PFSK-1 (cell line): ENCODE data around the gene KLF6.

Experiments
- FOXP2 ChIP-seq: optimal IDR thresholded peaks from 2 replicates; pipeline ENCODE3; 2011; ENCODE audit warnings: borderline replicate concordance, control low read depth, inconsistent platforms; ENCODE audit not compliant: insufficient read depth; ENCODE audit errors: extremely low read length, extremely low read depth
- POLR2AphosphoS5 ChIP-seq: IDR thresholded peaks from 2 replicates; pipeline ENCODE4 v1.6.1; 2012; ENCODE audit warnings: low read depth, mild to moderate bottlenecking, control low read depth, low read length, moderate library complexity
- SIN3A ChIP-seq: IDR thresholded peaks from 2 replicates; pipeline ENCODE4 v1.6.1; 2012; ENCODE audit warnings: mild to moderate bottlenecking, low read length, moderate library complexity, borderline replicate concordance; ENCODE audit not compliant: insufficient read depth
- TAF1 ChIP-seq: IDR thresholded peaks from 2 replicates; pipeline ENCODE4 v1.6.1; 2012; ENCODE audit warnings: low read length, control low read depth, borderline replicate concordance; ENCODE audit not compliant: insufficient read depth
- TF ChIP-seq, protein P1 (sequence below), 2 experiments: IDR thresholded peaks; 2 replicates each; pipeline versions ENCODE4 v1.6.1 to v1.8.0; 2011 to 2012; ENCODE audit warnings: low read depth in 2 of 2, low read length in 2 of 2, control low read depth in 1 of 2, inconsistent platforms in 1 of 2, mild to moderate bottlenecking in 1 of 2, moderate library complexity in 1 of 2; ENCODE audit not compliant: insufficient read depth in 1 of 2

The KLF6 gene

DNA sequence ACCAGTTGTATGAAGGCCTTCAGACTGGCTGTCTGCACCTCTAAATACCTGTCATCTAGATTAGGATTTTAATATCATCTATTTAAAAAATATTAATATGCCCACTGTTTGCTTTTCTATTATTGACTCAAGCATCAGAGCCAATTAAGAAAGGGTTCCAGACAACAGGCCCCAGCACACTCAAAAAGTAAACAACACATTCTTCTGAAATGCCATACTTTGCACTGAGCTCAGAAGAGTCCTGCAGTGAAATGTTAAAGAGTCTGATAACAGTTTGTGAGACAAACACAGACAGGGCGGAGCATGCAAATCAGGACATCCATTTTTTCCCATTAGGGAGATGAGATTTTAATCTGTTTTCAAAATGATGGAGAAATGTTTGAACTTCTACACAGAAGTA is 45.9 kb upstream of the KLF6 start:
- TF ChIP-seq, protein P1, sequence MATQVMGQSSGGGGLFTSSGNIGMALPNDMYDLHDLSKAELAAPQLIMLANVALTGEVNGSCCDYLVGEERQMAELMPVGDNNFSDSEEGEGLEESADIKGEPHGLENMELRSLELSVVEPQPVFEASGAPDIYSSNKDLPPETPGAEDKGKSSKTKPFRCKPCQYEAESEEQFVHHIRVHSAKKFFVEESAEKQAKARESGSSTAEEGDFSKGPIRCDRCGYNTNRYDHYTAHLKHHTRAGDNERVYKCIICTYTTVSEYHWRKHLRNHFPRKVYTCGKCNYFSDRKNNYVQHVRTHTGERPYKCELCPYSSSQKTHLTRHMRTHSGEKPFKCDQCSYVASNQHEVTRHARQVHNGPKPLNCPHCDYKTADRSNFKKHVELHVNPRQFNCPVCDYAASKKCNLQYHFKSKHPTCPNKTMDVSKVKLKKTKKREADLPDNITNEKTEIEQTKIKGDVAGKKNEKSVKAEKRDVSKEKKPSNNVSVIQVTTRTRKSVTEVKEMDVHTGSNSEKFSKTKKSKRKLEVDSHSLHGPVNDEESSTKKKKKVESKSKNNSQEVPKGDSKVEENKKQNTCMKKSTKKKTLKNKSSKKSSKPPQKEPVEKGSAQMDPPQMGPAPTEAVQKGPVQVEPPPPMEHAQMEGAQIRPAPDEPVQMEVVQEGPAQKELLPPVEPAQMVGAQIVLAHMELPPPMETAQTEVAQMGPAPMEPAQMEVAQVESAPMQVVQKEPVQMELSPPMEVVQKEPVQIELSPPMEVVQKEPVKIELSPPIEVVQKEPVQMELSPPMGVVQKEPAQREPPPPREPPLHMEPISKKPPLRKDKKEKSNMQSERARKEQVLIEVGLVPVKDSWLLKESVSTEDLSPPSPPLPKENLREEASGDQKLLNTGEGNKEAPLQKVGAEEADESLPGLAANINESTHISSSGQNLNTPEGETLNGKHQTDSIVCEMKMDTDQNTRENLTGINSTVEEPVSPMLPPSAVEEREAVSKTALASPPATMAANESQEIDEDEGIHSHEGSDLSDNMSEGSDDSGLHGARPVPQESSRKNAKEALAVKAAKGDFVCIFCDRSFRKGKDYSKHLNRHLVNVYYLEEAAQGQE (IDR thresholded peaks at IDR 0.05; ENCODE audit: insufficient read depth in 1 of 2, low read depth in 2 of 2, low read length in 2 of 2), result no peak
- no peak for TF ChIP-seq FOXP2
- TF ChIP-seq TAF1, result no peak
- TF ChIP-seq SIN3A, result no peak
- TF ChIP-seq POLR2AphosphoS5, result no peak

DNA sequence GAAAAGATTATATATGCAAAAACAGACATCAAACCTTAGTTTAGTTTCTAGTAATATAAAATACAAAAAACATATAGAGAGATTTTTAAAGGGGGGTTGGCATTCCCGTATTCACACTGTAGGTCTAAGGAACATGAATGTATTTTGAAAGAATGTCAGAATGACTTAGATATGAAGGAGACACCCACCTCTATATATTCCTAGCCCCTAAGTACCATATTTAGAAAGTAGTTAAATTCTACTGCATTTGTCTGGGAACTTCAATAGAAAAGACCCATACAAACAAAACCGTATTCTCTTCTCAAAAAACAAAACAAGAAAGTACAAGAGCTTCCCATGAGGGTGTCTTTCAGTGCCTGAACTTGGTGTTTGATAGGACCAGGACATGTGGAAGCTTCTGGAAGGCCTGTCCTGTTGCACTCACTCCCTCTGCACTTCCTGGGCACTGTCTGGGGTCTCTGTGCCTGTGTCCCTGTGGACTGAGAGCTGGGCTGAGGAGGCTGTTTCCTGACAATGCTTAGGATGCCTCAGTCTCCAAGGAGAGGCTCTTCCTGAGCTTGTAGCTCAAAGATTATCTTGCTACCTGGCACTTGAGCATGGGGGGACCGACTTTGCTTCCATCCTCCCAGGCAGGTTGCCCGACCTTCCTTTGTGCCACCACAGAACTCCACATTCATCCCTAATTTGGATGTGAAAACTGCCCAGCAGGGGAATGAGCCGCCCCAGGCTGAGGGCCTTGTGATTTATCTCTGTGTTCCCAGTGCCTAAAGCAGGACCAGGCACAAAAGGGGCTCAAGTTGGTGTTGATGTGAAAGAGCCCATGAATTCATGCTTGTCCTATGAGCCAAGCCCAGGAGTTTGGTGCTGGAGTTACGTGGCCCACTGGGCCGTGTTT is 44.4 kb upstream of the KLF6 start:
- TF ChIP-seq POLR2AphosphoS5 (no peak), TAF1 (0 out of 2 replicates have a peak, but pooled peaks have one; percentile 22), SIN3A (no peak), FOXP2 (no peak)

DNA sequence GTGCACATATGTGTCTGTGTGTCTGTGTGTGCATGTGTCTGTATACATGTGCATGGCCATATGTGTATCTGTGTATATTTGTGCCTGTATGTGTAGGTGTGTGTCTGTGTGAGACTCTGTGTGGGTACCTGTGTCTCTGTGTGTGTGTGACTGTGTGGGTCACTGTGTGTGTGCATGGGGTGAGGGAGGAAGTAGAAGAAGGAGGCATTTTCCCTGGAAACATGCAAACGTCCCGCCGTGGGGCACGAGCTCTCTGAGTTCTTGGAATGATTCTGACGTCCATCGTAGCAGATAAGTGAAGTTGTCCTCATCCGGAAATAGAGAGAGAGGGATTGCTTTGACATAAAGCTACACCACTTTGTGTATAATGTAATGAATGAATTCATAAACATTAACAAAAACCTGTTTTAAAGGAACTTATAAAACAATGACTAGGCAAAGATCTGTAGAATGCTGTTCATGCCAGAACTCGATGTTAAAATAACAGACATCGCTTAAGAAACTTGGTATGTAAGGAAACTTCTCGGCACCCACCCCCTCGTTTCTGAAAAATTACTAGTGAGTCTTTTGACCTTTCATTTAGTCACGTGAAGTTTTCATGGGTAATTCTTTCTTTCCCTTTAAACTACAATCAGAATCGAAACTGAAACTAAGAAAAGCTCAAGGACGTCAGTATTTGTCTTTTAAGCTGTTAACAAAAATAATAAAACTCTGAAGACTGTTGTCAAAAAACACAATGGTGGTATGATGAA is 43.6 kb upstream of the KLF6 start:
- TF ChIP-seq SIN3A (no peak), POLR2AphosphoS5 (no peak)
- TF ChIP-seq, protein P1 (IDR thresholded peaks at IDR 0.05; ENCODE audit: insufficient read depth in 1 of 2, low read depth in 2 of 2, low read length in 2 of 2), result no peak

DNA sequence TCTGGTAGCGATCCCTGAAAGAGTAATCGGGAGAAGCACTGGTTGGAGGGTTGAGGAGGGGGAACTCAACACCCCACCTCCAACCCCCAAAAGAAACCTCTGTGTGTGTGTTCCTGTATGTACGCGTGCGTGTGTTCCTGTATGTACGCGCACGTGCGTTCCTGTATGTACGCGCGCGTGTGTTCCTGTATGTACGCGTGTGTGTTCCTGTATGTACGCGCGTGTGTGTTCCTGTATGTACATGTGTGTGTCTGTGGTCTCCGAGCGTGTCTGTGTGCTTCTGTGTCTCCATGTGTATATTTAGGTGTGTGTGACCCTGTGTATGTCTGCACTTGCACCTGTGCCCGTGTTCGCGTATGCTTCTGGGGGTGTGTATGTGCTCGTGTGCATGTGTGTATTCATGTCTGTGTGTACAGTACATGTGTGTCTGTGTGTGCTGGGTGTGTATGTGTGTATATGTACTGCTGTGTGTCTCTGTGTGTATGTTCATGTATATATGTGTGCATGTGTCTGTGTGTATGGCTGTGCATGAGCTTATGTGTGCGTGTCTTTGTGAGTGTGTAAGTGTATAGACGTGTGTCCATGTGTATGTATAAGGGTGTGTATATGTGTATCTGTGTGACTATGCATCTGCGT is 42.9 kb upstream of the KLF6 start:
- TF ChIP-seq, protein P1 (IDR thresholded peaks at IDR 0.05; ENCODE audit: insufficient read depth in 1 of 2, low read depth in 2 of 2, low read length in 2 of 2), result no peak
- TF ChIP-seq POLR2AphosphoS5, result no peak
- TF ChIP-seq FOXP2, result no peak
- no peak for TF ChIP-seq SIN3A
- no peak for TF ChIP-seq TAF1

DNA sequence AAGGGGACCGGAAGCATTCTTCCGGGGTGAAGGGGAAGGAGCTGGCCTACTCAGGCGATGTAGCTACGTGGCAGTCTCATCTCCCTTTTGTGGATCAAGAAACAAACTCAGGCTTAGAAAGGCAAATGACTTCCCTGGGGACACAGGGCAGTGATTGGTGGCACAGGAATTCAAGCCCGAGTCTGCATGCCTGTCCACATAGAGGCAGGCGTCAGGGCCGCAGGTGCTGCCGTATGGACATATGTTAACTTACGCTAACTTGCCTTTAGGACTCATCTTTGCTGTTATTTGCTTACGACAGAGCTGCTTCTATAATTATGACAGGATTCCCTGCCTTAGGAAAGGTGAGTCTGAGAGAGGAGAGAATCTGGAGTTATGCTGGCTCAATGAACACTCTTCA is 42.3 kb upstream of the KLF6 start:
- TF ChIP-seq POLR2AphosphoS5 (no peak), TAF1 (no peak), FOXP2 (no peak), SIN3A (no peak)
- TF ChIP-seq, protein P1 (IDR thresholded peaks at IDR 0.05; ENCODE audit: insufficient read depth in 1 of 2, low read depth in 2 of 2, low read length in 2 of 2), result no peak
